LoVo (cell line): Measurements from ENCODE around the gene EHBP1.
"Not testable (repeated sequence)": the region's sequence is repeated elsewhere in the genome, so short reads cannot be mapped to it uniquely, and the experiment has no call there.

Source experiments
- DNase-seq: peaks from one replicate; pipeline ENCODE4 v3.0.0-alpha.2; 2016; ENCODE audit warnings: low spot score

EHBP1 gene

DNA sequence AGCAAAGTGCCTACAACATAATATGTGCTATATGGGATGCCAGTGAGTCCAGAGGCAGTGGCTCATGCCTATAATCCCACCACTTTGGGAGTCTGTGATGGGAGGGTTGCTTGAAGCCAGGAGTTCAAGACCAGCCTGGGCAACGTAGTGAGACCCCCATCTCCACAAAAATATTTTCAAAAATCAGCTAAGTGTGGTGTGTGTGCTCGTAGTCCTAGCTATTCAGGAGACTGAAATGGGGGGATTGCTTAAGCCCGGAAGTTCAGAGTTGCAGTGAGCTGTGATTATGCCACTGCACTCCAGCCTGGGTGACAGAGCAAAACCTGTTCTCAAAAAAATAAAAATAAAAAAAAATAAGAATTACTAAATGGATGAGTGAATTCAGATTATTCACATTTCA lies 368.5 kb downstream of the EHBP1 start:
- no peak for DNase-seq

GRCh38 chr2:63074399-63074798 lies 368.9 kb downstream of the EHBP1 start:
- not testable (repeated sequence) for DNase-seq

DNA sequence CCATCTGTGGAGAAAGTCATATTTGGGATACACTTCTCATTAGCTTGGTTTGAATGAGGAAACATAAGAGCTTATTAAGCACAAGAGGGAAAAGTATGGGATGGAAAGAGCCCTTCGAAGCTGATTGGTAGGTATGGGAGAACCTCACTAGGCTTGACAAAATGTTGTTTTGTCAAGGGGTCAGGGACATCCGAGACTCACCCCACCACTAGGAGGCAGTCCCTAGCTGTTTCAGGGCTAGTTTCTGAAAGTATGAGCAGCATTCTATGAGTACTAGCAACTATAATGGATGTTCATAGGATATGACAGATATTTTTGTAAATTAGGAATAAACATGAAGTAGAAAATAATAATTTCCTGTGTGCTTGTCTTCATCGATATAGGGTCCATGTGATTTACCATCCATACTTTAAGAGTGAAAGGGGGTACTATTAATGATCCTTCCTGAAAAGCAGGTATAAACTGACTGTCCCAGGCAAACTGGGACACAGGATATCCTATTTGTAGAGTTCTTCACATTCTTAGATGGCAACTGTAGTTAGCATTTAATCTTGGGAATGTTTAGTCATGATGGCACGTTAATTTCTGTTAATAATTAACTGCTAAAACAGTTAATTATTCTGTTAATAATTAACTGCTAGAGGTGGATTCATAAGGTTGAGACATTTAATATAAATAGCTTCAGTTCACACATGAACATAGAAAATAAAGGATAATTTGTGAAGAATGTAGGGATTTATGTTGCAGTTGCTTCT lies 373.5 kb downstream of the EHBP1 start:
- DNase-seq: no peak

GRCh38 chr2:63081404-63081803 lies 375.9 kb downstream of the EHBP1 start:
- no peak for DNase-seq

DNA sequence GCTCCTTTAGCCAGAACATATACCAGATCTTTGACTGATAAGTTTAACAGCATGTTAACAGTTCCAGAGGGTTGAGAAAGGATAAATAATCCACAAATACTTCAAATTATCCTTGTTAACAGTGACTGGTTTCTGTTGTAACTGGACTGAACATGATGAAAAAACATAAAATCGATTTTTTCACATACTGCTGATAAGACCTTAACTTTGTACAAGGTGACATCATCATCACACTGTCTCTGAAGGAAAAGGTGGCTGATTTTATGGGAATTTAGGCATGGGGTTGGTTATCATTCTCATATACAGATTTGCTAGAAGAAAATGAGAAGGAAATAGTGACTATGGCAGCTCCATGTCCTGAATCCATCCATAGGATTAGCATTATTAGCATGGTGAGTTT lies 381.2 kb downstream of the EHBP1 start:
- DNase-seq: no peak

DNA sequence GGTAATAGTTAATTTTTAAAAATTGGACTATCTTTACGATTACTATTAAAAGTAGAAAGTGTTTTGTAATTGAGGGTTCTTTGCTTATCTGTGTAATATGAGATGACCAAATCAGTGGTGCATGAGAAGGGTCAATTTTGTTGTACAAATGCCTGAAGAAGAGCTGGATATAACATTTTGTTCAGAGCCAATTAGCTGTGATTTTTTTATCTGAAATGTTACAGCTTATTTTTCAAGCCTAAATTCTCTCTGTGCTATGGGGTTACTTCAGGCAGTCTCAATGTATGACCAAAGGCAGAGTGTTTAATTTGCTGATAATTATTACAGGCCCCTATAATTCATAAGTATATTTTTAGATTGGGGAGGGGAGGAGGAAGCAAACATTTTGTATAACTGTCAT lies 386.9 kb downstream of the EHBP1 start:
- DNase-seq: no peak

- DNase-seq: no peak
Observed at GRCh38 chr2:63092857-63093256, 387.3 kb downstream of the EHBP1 start.

- DNase-seq: no peak
Observed at GRCh38 chr2:63093502-63093901, 388.0 kb downstream of the EHBP1 start.
